ENCODE measurements around the gene SPINK8.
"Not testable (repeated sequence)": the region's sequence is repeated elsewhere in the genome, so short reads cannot be mapped to it uniquely, and the experiment has no call there.

Gene SPINK8

DNA sequence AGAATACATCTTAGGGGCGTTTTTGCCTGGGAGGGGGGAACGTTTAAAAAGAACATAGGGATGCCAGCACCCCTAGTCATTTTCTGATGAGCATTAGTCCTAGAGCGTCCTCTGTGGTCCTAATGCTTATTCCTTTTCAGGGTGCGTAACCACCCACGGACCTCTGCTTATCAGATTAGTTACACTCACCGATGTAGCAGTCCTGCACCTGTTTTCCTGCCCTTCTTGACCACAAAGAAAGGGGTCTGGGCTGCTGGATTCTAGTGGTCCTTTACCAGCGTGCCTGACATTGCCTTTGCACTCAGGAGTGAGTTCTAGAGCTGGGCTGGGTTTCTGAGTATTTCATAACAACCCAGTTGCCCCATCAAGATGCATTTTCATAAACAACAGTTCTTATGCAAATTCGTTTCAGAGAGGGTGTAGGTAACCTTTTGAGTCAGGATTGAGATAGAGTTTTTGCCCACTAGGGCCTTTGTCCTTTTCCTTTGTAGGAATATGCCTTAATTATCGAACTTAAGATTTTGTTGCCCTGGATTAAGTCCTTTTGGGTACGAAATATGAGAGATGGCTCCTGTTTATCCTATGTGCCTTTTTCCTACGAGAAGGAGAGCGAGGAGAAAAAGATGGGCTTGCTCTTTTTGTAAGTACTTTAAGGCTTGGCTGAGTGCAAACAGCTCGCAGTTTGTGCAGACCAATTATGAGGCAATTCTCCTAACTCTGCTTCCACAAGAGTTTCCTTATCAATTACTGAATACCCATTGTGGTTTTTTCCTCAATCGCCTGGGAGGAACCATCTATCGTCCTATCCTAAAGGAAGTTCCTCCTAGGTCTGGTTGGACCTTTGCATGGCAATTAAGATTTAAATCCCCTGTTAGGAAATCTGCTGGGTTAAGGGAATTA is at the start of gene SPINK8:
Gene SPINK8, minus strand, starts transcription at position 316 of the 900 bp plus-strand sequence. CDS start 5,320 bp downstream, outside the sequence.
- DNase-seq (ENCODE audit: low read depth in 1 of 2, low spot score in 1 of 2), result not testable (repeated sequence)

- DNase-seq (ENCODE audit: low read depth in 1 of 2, low spot score in 1 of 2), result no peak
These were observed 39.5 kb upstream of the SPINK8 start for GRCh38 chr3:48372862-48373435.

DNA sequence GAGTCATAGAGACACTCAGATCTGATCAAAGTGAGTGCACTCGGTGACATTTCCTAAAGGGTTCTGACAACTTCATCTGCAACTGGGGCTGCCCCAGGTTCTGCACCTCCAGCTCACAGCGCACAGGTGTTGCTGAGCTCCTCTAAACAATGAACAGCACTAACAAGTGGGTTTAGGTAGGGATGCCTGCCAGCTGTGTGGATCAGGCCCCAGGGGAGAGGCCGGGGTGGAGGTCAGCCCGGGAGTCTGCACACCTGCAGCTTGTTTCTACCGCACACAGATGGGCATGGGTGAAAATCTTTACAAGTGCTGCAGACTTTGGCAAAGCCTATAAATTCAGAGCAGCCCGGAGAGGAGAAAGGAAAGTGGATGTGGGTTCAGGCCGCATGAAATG is 38.9 kb upstream of the SPINK8 start:
- DNase-seq (ENCODE audit: low read depth in 1 of 2, low spot score in 1 of 2), result no peak

DNA sequence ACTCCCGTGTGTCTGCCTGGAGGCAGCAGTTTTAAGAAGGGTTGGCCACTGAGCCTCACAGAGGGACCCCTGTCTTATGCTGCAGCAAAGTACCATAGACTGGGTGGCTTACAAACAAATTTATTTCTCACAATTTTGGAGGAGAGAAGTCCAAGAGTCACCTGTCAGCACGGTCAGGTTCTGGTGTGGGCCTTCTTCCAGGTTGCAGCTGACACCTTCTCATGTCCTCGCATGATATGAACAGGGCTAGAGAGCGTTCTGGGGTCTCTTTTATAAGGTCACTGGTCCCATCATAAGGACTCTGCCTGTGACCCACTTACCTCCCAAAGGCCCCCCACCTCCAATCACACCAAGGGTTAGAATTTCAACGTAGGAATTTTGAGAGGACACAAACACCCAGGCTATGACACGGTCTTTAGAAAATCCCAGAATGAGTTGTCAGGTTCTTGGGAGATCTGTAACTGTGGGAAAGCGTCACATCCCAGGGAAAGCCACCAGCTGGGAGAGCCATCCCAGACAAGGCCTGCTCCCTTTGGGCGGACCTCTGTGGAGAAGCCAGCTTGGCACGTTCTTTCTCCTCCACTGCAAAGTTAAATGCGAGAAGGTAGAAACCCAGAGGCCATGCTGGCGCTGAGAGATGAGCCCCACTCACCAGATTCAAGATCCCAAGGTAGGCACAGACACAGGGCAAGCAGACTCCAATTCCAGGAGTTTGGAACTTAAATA is 38.4 kb upstream of the SPINK8 start, which contains the start of gene FBXW12:
Gene FBXW12, plus strand, starts transcription at position 569 of the 726 bp plus-strand sequence. CDS start 549 bp downstream, outside the sequence.
- no peak for DNase-seq (ENCODE audit: low read depth in 1 of 2, low spot score in 1 of 2)

DNA sequence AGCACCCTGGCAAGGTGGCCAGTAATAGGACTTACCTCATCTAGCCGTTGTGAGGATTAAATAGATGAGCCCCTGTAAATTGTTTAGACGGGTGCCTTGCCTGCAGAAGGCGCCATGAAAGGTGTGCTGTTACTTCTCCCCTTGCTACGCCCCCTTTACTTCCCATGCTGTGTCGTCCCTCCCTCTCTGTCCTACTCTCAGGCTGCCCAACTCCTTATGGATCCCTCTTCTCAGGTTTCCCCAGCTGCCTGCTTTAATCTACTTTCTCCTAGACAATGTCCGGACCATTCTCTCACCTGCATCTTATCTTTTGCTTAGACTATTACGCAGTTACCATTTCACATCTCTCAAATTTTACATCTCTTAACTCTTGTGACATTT is 36.9 kb upstream of the SPINK8 start:
- DNase-seq (ENCODE audit: low read depth in 1 of 2, low spot score in 1 of 2), result no peak

- DNase-seq (ENCODE audit: low read depth in 1 of 2, low spot score in 1 of 2), result no peak
These were observed 36.4 kb upstream of the SPINK8 start for GRCh38 chr3:48369693-48370332.

- DNase-seq (ENCODE audit: low read depth in 1 of 2, low spot score in 1 of 2), result no peak
These were observed 33.7 kb upstream of the SPINK8 start for GRCh38 chr3:48367201-48367600.

DNA sequence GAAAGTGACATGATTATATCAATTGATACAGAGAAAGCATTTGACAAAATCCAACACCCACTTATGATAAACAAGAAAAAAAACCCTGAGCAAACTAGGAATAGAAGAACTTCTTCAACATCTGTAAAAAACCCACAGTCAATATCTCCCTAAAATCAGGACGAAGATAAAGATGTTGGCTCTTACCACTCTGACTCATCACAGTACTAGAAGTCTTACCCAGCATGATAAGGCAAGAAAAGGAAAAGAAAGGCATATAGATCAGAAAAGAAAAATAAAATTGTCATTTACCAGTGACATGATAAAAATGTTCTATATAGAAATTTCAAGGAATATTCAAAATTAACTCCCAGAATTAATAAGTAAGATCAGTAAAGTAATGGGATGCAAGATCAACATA is 31.4 kb upstream of the SPINK8 start:
- DNase-seq (ENCODE audit: low read depth in 1 of 2, low spot score in 1 of 2), result no peak

GRCh38 chr3:48361928-48362327 is 28.5 kb upstream of the SPINK8 start:
- DNase-seq (ENCODE audit: low read depth in 1 of 2, low spot score in 1 of 2), result no peak

DNA sequence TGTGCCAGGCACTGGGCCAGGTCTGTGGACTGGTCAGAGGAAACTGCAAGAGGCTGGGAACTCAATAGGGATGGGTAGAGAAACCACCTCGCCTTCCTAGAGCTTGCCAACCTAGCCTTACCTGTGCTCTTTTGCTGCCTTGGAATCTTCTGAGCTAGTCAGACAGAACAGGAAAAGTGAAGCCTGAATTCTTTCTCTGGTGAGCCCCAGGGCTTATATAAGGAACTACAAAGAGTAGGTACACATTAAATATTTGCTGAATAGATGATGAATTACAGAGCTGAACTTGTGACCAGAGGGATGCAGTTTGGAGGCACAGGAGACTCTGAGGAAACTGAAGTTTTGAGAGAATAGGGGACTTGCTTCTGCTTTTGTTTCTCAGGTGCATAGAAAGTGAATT is 23.0 kb upstream of the SPINK8 start:
- DNase-seq (ENCODE audit: low read depth in 1 of 2, low spot score in 1 of 2), result no peak

- DNase-seq (ENCODE audit: low read depth in 1 of 2, low spot score in 1 of 2), result no peak
These were observed 20.5 kb upstream of the SPINK8 start for GRCh38 chr3:48353987-48354386.

DNA sequence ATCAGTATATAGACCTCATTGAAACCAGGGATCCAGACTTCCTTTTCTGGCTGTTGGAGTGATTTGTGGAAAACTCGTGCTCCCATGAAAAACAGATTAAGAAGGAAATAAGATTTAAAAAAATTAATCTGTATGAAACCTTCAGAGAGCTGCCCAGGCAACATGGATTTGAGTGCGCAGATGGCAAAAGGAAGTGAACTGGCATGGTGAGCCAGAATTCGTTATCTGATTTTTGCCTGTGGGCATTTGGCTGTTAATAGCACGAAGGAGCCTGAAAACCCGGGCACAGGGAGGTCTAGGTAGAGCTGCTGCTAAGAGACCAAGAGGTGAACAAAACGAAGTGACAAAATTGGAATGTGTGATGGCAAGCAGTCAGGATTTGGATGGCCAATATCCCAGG is 19.1 kb upstream of the SPINK8 start:
- no peak for DNase-seq (ENCODE audit: low read depth in 1 of 2, low spot score in 1 of 2)

DNA sequence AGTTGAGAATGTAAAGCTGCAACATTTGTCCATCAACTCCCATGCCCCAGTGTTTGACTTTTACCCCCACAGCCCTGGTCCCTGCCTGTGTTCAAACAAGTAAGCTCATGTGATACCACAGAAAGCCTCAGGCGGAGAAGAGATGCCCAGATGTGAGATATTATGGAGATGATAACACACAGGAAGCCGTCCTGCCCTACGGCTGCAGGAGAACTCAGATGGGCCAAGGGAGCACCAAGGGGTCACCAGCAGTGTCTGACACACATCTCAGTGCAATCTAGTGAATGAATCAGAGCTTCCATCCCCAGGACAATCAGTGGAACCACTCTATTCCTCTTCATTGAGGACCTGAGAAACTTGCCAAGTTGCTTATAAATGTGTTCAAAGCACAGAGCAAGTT is 14.0 kb upstream of the SPINK8 start:
- no peak for DNase-seq (ENCODE audit: low read depth in 1 of 2, low spot score in 1 of 2)

DNA sequence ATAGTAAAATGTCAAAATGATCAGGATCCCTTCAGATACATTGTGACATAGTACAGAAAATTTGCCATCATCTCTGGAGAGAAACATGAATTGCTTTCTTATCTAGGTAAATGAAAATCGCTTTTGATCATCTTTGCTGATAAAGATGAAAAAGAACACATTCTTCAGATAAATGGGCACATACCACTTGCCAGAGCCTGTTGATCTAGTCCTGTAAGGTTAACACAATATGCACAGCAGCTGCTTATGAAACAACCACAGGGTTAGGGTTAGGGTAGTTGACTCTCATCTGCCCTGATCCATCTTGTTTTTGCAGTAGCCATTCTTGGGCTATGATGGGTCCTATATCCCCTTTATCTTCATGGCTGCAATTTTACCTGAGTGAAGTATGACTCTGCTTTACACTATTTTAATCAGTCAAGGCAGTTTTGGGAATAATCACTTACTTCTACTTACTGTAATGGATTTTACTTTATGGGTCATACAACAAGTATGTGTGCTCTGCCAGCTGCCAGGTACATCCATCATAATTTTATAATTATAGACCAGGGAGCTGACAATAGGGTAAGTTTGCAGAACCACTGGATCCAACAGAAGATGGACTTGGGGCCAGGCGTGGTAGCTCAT is 12.6 kb upstream of the SPINK8 start:
- DNase-seq (ENCODE audit: low read depth in 1 of 2, low spot score in 1 of 2), result no peak

GRCh38 chr3:48344867-48345507 is 11.5 kb upstream of the SPINK8 start:
- DNase-seq (ENCODE audit: low read depth in 1 of 2, low spot score in 1 of 2), result no peak

DNA sequence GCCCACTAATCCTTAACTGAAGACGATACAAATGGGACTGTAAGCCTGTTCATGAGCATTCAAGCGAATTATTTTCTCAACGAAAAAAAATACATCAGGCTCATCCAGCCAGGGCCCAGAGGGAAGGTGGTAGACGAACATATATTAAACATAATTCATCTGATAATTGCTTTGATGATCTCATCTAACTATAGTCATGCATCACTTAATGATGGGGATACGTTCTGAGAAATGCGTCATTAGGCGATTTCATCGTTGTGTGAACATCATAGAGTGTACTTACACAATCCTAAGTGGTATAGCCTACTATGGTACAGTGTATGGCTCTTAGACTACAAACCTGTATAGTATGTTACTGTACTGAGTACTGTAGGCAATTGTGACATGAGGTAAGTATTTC is 10.0 kb upstream of the SPINK8 start:
- DNase-seq (ENCODE audit: low read depth in 1 of 2, low spot score in 1 of 2), result no peak

DNA sequence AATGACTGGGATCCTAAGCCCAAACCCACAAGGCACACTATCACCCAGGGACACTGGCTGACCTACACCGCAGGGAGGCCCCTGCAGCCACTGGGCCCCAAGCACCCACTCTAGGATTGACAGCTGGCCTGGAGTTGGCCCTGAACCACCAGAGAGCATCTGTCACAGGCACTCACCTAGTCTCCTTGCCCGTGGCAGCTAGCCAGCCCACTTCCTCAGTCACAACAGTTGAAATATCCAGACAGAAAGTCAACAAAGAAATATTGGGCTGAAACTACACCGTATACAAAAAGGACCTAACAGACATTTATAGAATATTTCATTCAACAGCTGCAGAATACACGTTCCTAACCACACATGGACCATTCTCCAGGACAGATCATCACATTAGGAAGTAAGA is 5.2 kb upstream of the SPINK8 start:
- no peak for DNase-seq (ENCODE audit: low read depth in 1 of 2, low spot score in 1 of 2)

GRCh38 chr3:48337536-48337935 is 4.1 kb upstream of the SPINK8 start:
- not testable (repeated sequence) for DNase-seq (ENCODE audit: low read depth in 1 of 2, low spot score in 1 of 2)

DNA sequence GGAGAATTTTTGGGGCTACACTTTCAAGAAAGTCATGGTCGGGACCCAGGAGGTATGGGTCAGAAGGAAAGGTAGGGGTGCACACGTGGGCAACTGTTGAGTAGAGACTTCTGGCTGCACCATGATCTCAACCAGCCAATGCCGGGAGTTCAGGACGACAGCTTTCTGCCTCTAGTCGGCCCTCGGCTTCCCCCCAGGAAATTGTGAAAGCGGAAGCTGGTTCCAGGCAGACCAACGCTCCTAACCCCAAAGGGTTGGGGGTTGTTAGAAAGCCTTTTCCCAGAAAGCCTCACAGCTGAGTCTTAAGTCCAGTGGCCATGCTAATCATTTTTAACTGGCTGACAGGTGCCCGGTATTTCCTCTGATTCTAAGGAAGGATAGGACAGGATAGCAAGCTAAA is 1.8 kb upstream of the SPINK8 start:
- DNase-seq (ENCODE audit: low read depth in 1 of 2, low spot score in 1 of 2), result not testable (repeated sequence)

DNA sequence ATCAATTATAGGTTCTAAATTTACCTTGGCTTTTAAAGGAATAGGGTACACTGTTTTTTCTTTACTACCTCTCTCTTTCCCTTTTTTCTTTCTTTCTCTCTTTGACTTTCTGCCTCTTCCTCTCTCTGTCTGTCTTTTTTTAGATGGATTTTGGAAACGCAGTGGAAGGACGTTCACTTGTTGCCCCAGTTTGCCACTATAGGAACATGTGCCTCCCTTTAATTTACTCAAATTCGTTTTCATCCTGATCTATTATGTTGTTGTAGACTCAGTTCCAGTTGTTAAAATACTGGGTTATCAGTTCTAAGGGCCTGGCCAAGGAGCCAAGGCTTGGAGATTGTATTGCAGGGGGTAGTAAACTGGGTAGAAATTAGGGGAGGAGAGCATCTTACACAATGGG is 1.1 kb upstream of the SPINK8 start:
- no peak for DNase-seq (ENCODE audit: low read depth in 1 of 2, low spot score in 1 of 2)
